ENCODE data around the gene SDS.

Gene SDS

DNA sequence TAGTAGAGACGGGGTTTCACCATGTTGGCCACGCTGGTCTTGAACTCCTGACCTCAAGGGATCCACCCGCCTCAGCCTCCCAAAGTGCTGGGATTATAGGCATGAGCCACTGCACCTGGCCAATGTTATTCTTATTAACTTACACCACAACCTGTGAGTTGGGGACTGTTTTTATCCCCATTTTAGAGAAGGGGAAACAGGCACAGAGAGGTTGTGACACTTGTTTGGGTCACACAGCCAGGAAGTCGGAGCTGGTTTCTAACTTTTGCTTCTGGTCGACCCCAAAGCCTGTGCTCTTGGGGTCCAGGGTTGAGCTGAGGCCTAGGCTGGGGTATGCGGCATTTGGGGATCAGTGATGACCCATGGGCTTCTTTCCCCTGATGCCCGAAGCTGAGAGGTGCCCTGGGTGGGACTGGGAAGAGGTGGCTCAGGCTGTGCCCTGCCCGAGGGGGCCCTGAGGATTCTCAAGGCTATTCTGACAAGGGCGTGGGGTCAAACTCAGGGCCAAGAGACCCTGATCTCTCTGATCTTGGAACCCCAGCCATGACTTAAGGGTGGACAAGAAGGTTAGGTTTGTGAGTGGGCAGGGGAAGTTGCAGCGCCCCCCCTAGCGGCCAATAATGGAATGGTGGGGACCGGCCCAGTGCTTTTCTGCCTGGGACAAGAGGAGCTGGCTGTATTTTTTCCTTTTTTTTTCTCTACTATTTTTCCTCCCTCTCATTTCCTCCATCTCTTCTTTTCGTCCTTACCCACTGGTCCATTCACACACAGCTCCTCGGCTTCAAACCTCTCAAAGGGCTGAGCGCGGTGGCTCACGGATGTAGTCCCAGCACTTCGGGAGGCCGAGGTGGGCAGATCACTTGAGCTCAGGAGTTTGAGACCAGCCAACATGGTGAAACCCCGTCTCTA is 21.5 kb upstream of the SDS start:
- peak; percentile 48 for DNase-seq (ENCODE audit: low spot score)

DNA sequence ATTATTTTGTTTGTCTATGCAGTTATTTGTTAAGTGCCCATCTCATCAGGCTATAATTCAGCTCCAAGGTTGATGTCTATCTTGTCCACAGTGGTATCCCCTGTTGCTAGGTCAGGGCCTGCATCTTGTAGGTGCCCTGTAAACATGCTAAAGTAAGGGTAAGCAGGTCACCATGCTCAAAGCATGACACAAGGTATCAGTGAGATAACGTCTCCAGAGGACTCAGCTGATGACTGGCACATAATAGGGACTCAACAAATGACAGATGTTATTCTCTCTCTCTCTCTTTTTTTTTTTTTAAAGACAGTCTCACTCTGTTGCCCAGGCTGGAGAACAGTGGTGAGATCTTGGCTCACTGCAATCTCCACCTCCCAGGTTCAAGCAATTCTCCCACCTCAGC is 20.8 kb upstream of the SDS start:
- no peak for DNase-seq (ENCODE audit: low spot score)

GRCh38 chr12:113422886-113423669 is 19.4 kb upstream of the SDS start:
- no peak for DNase-seq (ENCODE audit: low spot score)

DNA sequence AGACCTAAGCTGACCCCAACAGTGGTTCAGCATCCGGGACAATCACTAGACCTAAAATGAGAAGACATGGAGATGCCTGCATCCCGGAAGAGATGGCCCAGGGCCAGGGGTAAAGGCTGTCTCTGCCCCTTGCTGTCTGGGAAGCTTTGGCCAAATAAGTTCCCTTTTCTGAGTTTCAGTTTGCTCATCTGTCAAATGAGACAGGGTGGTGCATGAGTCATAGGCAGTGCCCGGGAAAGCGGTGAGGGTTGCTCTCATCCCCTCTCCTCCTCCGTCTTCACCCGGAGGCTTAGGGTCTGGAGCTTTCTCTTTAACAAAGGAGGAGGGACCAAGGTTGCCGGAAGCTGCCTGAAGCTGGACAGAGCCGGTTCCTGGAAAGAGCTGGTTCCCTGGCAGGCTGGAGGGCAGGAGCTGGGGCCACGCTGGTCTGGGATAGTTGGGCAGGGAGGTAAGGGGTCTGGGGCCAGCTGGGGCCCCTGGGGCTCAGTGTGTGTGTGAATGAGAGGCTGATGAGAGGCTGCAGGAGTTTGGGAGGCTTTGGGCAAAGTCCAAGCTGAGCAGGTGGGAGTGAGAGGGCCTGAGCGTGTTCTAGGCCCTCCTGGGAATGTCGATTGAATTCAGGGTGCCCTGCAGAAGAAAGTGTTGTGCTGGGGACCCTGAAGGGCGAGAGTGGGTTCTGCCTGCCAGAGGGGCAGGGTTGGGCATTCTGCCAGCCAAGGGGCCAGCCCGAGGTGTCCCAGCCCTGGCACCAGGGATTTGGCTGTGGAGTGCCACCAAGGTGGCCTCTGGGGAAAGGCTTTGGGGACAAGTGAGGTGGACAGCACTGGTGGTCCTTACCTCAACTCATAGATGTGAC is 18.6 kb upstream of the SDS start, which contains the start of gene SDSL:
Gene SDSL, plus strand, starts transcription at position 351 of the 856 bp plus-strand sequence. CDS start 5,603 bp downstream, outside the sequence.
- DNase-seq (ENCODE audit: low spot score), result peak; percentile 20

DNA sequence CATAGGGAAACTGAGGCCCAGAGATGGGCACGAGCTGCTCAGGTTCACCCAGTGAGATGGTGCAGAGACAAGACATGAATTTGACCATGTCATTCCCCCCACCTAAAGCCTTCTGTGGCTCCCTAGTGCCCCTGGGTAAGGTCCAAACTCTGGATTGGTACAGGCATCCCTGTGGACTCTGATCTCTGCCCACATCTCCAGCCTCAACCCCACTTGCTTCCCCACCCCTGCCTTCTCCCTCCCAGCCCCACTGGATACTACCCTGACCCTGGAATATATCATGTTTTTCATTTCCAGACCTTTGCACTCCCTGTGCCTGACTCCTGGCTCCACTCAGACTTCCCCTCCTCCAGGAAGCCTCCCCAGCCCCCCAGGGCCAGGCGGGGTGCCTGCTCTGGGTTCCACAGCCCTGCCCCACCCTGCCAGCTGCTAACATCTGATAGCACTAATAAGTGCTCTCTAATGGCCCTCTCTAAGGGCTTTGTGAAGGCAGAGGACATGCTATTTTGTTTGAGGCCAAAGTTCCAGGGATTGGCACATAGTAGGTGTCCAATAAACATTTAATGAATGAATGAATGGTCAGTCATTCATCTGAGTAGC is 17.4 kb upstream of the SDS start:
- DNase-seq (ENCODE audit: low spot score), result no peak

DNA sequence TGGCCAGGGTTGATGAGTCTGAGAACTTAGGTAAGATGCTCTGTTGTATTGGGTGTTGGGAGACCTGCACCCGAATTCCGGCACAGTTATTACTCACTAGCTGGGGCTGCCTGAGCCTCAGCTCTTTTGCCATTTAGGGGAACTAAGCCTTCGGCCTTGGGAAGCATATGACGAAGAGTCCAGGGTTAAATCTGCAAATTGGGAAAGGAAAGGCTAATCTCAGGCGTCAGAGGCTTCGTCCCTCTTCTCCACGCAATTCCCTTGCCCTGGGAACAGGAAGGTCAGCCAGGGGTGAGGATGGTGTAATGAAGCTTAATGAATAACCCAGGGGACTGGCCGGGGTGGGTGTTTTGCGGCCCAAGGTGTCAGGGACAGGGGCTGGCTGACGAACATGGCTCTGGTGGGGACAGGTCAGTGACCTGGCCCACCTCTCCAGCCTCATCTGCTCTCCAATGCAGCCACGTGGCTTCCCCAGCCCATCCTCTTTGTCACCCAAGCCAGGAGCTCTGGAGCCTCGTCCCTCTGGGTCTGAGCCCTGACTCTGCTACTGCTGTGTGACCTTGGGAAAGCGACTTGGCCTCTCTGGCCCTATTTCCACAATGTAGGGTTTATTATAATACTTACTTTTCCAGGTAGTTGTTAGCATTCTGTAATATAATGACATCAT is 14.7 kb upstream of the SDS start:
- no peak for DNase-seq (ENCODE audit: low spot score)

DNA sequence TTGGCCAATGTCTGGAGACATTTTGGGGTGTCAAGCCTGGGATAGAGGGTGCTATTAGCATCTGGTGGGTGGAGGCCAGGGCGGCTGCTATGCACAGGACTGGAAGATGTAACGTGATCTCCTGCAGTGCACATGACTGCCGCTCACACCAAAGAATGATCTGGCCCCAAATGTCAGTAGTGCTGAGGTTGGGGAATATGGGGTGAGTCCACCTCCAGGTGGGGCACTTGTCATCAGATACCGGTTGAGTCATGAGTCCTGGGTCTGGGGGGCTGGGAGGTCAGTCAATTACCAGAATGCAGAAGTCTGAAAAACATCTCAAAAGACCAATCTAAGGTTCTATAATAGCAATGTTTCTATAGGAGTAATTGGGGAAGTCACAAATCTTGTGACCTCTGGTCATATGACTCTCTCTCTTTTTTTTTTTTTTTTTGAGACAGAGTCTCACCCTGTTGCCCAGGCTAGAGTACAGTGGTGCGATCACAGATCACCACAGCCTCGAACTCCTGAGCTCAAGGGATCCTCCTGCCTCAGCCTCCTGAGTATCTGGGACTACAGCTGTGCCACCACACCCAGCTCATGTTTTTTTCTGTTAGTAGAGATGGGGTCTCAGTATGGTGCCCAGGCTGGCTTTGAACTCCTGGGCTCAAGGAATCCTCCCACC is 12.5 kb upstream of the SDS start:
- peak; percentile 0 for DNase-seq (ENCODE audit: low spot score)

- DNase-seq (ENCODE audit: low spot score), result no peak
Observed at GRCh38 chr12:113414519-113415038, 10.9 kb upstream of the SDS start.

DNA sequence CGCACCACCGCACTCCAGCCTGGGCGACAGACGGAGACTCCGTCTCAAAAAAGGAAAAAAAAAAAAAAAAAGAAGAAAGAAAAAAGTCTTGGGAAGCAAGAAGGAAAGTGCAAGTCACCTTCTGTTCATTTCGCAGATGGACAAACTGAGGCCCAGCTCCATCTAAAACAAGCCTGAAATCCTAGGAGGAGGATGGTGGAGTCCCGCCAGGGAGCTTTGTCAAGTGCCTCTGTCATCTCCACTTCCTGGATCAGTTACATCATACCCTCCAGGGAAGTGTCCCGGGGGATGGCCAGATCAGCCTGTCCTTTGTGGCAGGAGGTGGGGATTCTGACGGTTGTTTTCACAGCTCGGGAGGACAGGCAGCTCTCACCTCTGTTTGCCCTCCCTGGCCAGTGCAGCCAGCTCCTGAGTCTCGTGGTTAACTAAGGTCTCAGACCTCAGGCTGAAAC is 9.8 kb upstream of the SDS start:
- no peak for DNase-seq (ENCODE audit: low spot score)

- DNase-seq (ENCODE audit: low spot score), result no peak
Observed at GRCh38 chr12:113409462-113410124, 5.9 kb upstream of the SDS start.

GRCh38 chr12:113408756-113409298 is 5.1 kb upstream of the SDS start:
- no peak for DNase-seq (ENCODE audit: low spot score)

- no peak for DNase-seq (ENCODE audit: low spot score)
Observed at GRCh38 chr12:113407931-113408600, 4.4 kb upstream of the SDS start.

DNA sequence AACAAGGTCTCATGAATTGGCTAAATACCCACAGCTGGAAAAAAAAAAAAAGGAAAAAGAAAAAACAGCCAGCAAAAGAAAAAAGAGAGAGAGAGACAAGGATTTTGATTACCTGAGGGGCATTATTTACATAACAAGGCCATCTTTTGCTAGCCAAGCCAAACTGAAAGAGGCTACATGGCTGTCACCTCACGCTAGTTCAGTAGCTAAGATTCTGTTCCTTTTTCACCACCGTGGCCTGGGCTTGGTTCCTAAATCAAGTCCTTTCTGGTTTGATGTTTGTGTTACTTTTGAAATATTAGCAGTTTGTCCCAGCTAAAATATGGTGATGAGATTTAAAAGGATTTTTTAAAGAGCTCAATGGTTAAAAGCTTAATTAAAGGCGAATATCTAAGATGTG is 2.0 kb upstream of the SDS start:
- DNase-seq (ENCODE audit: low spot score), result no peak

GRCh38 chr12:113402586-113403260 is 964 bp downstream of the SDS start:
- no peak for DNase-seq (ENCODE audit: low spot score)

GRCh38 chr12:113401066-113402000 is 2.4 kb downstream of the SDS start:
- DNase-seq (ENCODE audit: low spot score), result no peak

GRCh38 chr12:113400362-113400761 is 3.3 kb downstream of the SDS start:
- DNase-seq (ENCODE audit: low spot score), result no peak

- no peak for DNase-seq (ENCODE audit: low spot score)
Observed at GRCh38 chr12:113399490-113399889, 4.2 kb downstream of the SDS start.

Data from CD4-positive, alpha-beta T cell treated with Interleukin-2 at 100 ng/mL for 4 hours (primary cell).